Kidney (tissue), 14 donors: ENCODE results near the gene KRT35. TPM values are rescaled to one million over a fixed set of nuclear protein-coding genes. Genes with fewer than 3 reads are reported as not detected.

ENCODE experiments used
- DNase-seq, 5 donors: peaks; one replicate each; pipeline ENCODE4 v3.0.0-alpha.2; 2013 to 2020
- FAIRE-seq: peaks from 2 replicates; lab custom pipeline; 2012; peaks lifted over from hg19 to GRCh38; lab: Jason Lieb, UNC
- H3K27ac ChIP-seq, 2 donors: one replicate each; pipeline ENCODE4 v1.7.0; 2013; ENCODE audit warnings: low read depth in 2 of 2, low read length in 2 of 2, inconsistent platforms in 1 of 2
- H3K27me3 ChIP-seq: one replicate; pipeline ENCODE4 v1.7.1; 2013; ENCODE audit warnings: low read length, inconsistent platforms; ENCODE audit not compliant: control insufficient read depth, insufficient read depth
- H3K36me3 ChIP-seq, 3 donors: one replicate each; pipeline versions ENCODE4 v1.7.0 to v1.7.1; 2013; ENCODE audit warnings: low read length in 3 of 3, control low read depth in 1 of 3, inconsistent platforms in 1 of 3; ENCODE audit not compliant: insufficient read depth in 3 of 3, control insufficient read depth in 2 of 3
- H3K4me1 ChIP-seq, 3 donors: one replicate each; pipeline versions ENCODE4 v1.7.0 to v1.7.1; 2013; ENCODE audit warnings: low read length in 3 of 3, inconsistent platforms in 1 of 3, low read depth in 1 of 3; ENCODE audit not compliant: control insufficient read depth in 2 of 3, insufficient read depth in 2 of 3
- H3K4me3 ChIP-seq, 3 donors: one replicate each; pipeline versions ENCODE4 v1.7.0 to v1.8.1; 2013; ENCODE audit warnings: low read length in 3 of 3, control low read depth in 1 of 3, inconsistent platforms in 1 of 3
- H3K9ac ChIP-seq, 3 donors: one replicate each; pipeline versions ENCODE4 v1.7.0 to v1.7.1; 2013; ENCODE audit warnings: low read length in 3 of 3, control low read depth in 1 of 3, inconsistent platforms in 1 of 3
- H3K9me3 ChIP-seq, 3 donors: one replicate each; pipeline versions ENCODE4 v1.7.0 to v1.7.1; 2013; ENCODE audit warnings: low read length in 3 of 3, control low read depth in 1 of 3, inconsistent platforms in 1 of 3; ENCODE audit not compliant: control insufficient read depth in 2 of 3, insufficient read depth in 1 of 3
- intact Hi-C: fragments of 100-400 bp; cut with DNase I; formaldehyde crosslinking; loops from one replicate; pipeline ENCODE4 v1.11.1; 2022
- polyA plus RNA-seq: library from polyadenylated mRNA; stranded (reverse); fragments of 350-450 nt; fragmentation: Illumina TruSeq; extraction: RNeasy Lipid Tissue Mini Kit (QIAGEN cat#74804); gene quantifications from one replicate; pipeline ENCODE4 v1.2.3, GENCODE V29; 2014; ENCODE audit warnings: low read depth, low replicate concordance; ENCODE audit not compliant: insufficient read depth
- total RNA-seq: library from RNA; stranded (reverse); fragmentation: NEBNext Ultra II Directional; extraction: Animal tissue kit (Norgen Biotek cat#: 25700); gene quantifications from one replicate; pipeline ENCODE4 v1.2.1, GENCODE V29; 2021
- TF ChIP-seq, protein P1 (sequence below): IDR thresholded peaks from 3 replicates; pipeline ENCODE4 v1.5.1; 2012; ENCODE audit warnings: mild to moderate bottlenecking, moderate library complexity, borderline replicate concordance; ENCODE audit not compliant: insufficient read depth; ENCODE audit errors: extremely low read depth
- donor health status: control.
- donor health status: control.
- donor health status: control.
- donor health status: control.
- donor health status: control.
- donor health status: DM: yes; HTN: yes; CAD: no.
- donor health status: Normal renal cell carcinoma (clear cell type).

Gene KRT35
- total and polyA plus RNA-seq, 2 donors from 2014 or later, result not detected

DNA sequence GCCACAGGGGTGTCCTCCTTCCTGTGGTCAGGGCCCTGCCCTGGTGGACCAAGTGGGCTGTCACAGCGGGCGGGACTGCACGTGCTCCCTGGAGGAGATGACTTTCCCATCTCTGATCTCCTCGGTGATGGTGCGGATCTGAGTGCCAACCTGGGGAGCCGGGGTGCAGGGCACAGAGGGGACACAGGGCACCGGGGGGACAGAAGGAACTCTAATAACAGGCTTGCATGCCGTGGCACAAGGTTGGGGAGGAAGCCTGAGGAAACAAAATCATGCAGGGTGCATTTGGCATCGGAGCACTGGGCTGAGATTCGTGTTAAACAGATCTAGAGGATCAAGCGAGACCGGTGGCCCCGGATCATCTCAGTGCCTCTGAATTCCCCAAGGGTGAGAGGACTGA lies 5.4 kb upstream of the KRT35 start:
- no peak overlapping the region for H3K9ac ChIP-seq
- FAIRE-seq (no peak), DNase-seq (no peak)
- no peaks in the 10 kb centered on the region for H3K36me3 ChIP-seq
- no peak overlapping the region for H3K4me3 ChIP-seq
- H3K4me1 ChIP-seq, result no peaks in the 10 kb centered on the region
- no peaks in the 10 kb centered on the region for H3K27me3 ChIP-seq
- no peaks in the 10 kb centered on the region for H3K9me3 ChIP-seq
- TF ChIP-seq, protein P1, sequence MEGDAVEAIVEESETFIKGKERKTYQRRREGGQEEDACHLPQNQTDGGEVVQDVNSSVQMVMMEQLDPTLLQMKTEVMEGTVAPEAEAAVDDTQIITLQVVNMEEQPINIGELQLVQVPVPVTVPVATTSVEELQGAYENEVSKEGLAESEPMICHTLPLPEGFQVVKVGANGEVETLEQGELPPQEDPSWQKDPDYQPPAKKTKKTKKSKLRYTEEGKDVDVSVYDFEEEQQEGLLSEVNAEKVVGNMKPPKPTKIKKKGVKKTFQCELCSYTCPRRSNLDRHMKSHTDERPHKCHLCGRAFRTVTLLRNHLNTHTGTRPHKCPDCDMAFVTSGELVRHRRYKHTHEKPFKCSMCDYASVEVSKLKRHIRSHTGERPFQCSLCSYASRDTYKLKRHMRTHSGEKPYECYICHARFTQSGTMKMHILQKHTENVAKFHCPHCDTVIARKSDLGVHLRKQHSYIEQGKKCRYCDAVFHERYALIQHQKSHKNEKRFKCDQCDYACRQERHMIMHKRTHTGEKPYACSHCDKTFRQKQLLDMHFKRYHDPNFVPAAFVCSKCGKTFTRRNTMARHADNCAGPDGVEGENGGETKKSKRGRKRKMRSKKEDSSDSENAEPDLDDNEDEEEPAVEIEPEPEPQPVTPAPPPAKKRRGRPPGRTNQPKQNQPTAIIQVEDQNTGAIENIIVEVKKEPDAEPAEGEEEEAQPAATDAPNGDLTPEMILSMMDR, result no peak
- no peak overlapping the region for H3K27ac ChIP-seq
- intact Hi-C loops, result no loop called here

DNA sequence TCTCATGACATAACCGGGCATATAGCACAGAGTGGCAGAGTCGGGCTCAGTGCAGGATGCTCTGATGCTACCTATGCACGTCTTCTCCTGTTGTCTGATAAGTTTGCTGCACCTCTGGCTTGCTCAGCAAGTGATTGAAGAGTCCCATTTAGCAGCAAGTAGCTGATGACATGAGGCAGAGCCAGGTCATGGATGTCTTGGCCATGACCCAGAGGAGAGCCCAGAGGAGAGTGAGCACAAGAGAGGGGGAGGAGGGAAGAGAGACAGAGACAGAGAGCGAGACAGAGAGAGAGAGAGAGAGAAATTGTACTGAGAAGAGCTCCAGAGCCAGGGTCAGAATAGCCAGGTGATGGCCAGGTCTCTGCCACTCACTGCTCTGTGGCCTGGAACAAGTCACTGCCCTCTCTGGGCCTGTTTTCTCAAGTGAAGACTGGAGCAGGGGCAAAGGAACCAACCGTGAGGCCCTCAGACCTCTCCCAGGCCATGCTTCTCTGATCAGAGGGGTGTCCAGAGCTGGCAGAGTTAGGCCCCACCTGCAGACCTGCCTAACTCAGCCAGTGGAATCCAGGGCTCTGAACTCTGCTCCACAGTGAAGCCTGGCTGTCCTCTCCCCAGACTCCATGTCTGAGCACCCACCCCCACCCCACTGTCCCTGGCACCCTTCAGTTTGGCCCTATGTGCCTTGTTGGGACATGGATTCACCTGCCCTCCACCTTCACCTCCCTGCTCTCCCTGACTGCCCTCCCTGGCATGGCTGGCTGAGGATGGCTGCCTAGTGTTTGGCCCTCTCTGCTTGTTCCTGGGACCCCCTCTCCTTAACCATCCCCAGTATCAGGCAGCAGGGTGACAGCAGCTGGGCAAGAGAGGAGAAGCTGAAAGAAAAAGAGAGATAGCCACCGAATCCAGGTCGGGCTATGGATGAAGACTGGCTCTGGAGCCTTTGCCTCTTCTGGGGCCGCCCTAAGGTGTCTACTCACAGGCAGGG lies 4.3 kb upstream of the KRT35 start:
- TF ChIP-seq, protein P1, result no peak
- DNase-seq, result no peak
- H3K4me3 ChIP-seq, result no peak overlapping the region
- no peaks in the 10 kb centered on the region for H3K9me3 ChIP-seq
- FAIRE-seq, result no peak
- no peaks in the 10 kb centered on the region for H3K27me3 ChIP-seq
- H3K36me3 ChIP-seq, result no peaks in the 10 kb centered on the region
- intact Hi-C loops, result no loop called here
- H3K27ac ChIP-seq, result no peak overlapping the region
- no peaks in the 10 kb centered on the region for H3K4me1 ChIP-seq
- no peak overlapping the region for H3K9ac ChIP-seq

DNA sequence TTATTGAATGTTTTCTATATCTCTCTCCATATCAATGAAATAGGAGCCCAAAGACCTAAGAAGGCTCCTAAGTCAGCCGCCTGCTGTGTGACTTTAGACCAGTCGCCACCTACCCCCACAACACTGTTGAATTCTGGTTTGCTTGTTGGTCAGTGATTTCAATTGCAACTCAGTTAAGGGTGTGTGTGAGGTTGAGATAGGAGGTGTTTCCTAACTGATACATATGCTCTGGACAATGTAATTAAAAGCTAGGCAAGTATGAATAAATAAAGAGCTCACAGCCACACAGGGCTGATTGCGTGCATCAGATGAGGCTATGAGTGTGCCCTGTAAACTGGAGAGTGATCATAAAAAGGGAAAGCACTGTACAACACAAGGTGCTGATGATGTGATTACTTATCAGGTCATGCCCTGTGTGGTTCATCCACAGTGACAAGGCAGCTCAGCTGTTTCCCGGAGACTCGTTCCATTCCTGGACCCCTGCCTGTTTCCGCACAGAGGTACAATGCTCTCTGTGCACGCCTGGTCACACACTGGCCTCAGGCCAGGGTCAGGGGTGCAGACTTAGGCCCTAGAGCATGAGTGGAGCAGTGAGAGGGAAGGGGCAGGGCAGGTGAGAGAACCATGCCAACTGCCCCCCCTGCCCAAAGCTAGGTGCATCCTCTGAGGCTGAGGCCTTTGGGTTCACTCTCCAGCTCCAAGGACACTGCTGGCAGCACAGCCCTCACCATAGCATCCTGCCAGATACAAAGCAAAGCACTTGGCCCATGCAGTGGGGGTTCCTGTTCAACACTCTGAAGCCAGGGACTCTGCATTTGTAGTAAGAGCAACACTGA lies 3.3 kb upstream of the KRT35 start:
- H3K4me1 ChIP-seq, result no peaks in the 10 kb centered on the region
- FAIRE-seq (no peak), DNase-seq (no peak)
- no peak overlapping the region for H3K4me3 ChIP-seq
- no peaks in the 10 kb centered on the region for H3K36me3 ChIP-seq
- H3K27ac ChIP-seq, result no peak overlapping the region
- TF ChIP-seq, protein P1, result no peak
- H3K9me3 ChIP-seq, result no peaks in the 10 kb centered on the region
- no peaks in the 10 kb centered on the region for H3K27me3 ChIP-seq
- intact Hi-C loops, result no loop called here
- no peak overlapping the region for H3K9ac ChIP-seq
